GM23248 (cell line): ENCODE data around the gene ATRAID. TPM values are rescaled to one million over a fixed set of nuclear protein-coding genes. Genes with fewer than 3 reads are reported as not detected.

Experiments used
- DNase-seq: peaks from one replicate; pipeline ENCODE4 v3.0.0-alpha.2; 2015
- H2AFZ ChIP-seq: fragments of 200-600 bp; sonication (generic); 2 replicates; pipeline ENCODE4 v1.6.1; 2016; ENCODE audit warnings: antibody characterized with exemption
- H3F3A ChIP-seq: fragments of 200-600 bp; sonication (generic); 2 replicates; pipeline ENCODE4 v1.6.1; 2016; ENCODE audit warnings: mild to moderate bottlenecking, antibody characterized with exemption, mixed run types; ENCODE audit not compliant: insufficient read depth
- H3K27ac ChIP-seq: fragments of 200-600 bp; sonication (generic); 2 replicates; pipeline ENCODE4 v1.5.1; 2016; ENCODE audit warnings: mild to moderate bottlenecking
- H3K27me3 ChIP-seq: fragments of 200-600 bp; sonication (generic); replicated peaks from 2 replicates; pipeline ENCODE4 v1.6.1; 2016; ENCODE audit warnings: mild to moderate bottlenecking; ENCODE audit not compliant: insufficient read depth
- H3K36me3 ChIP-seq: fragments of 200-600 bp; sonication (generic); 2 replicates; pipeline ENCODE4 v1.6.1; 2016; ENCODE audit warnings: low read depth, mild to moderate bottlenecking
- H3K4me1 ChIP-seq: fragments of 200-600 bp; sonication (generic); 2 replicates; pipeline ENCODE4 v1.6.1; 2016; ENCODE audit warnings: mild to moderate bottlenecking; ENCODE audit not compliant: insufficient read depth
- H3K4me2 ChIP-seq: fragments of 200-600 bp; sonication (generic); one replicate; pipeline ENCODE4 v1.6.1; 2016; ENCODE audit warnings: mild to moderate bottlenecking; ENCODE audit not compliant: unreplicated experiment
- H3K4me3 ChIP-seq: fragments of 200-600 bp; sonication (generic); 2 replicates; pipeline ENCODE4 v1.5.1; 2016; ENCODE audit warnings: mild to moderate bottlenecking
- H3K79me2 ChIP-seq: fragments of 200-600 bp; sonication (generic); 2 replicates; pipeline ENCODE4 v1.6.1; 2016; ENCODE audit warnings: mild to moderate bottlenecking; ENCODE audit not compliant: insufficient read depth
- H3K9ac ChIP-seq: fragments of 200-600 bp; sonication (generic); 2 replicates; pipeline ENCODE4 v1.6.1; 2016; ENCODE audit warnings: mild to moderate bottlenecking
- H3K9me2 ChIP-seq: fragments of 200-600 bp; sonication (generic); 2 replicates; pipeline ENCODE4 v1.6.1; 2016; ENCODE audit warnings: mixed run types, mild to moderate bottlenecking, moderate library complexity; ENCODE audit not compliant: insufficient read depth
- H3K9me3 ChIP-seq: fragments of 200-600 bp; sonication (generic); one replicate; pipeline ENCODE4 v1.6.1; 2017; ENCODE audit warnings: low read depth
- H4K20me1 ChIP-seq: fragments of 200-600 bp; sonication (generic); 2 replicates; pipeline ENCODE4 v1.6.0; 2016; ENCODE audit not compliant: insufficient read depth
- EZH2 ChIP-seq: fragments of 200-600 bp; sonication (generic); IDR thresholded peaks from 2 replicates; pipeline ENCODE4 v1.6.1; 2018; ENCODE audit warnings: antibody characterized with exemption, mild to moderate bottlenecking; ENCODE audit not compliant: insufficient read depth, poor library complexity, severe bottlenecking
- EZH2phosphoT487 ChIP-seq: fragments of 200-600 bp; sonication (generic); IDR thresholded peaks from 2 replicates; pipeline ENCODE4 v1.6.1; 2018; ENCODE audit warnings: antibody characterized with exemption, moderate library complexity, mild to moderate bottlenecking, low read depth; ENCODE audit not compliant: insufficient read depth
- WGBS, 2 experiments: methylation state at CpG; one replicate each; pipeline ENCODE4 v1.1.6; 2015 to 2017; ENCODE audit warnings: low lambda C conversion rate in 2 of 2, low coverage in 1 of 2; ENCODE audit errors: missing lambda C conversion rate in 2 of 2; 5-methylcytosine and 5-hydroxymethylcytosine counted together
- in situ Hi-C: fragments of 300-500 bp; cut with MboI; formaldehyde crosslinking; loops from 2 replicates; pipeline ENCODE4 v1.15.0; 2020
- polyA plus RNA-seq: library from polyadenylated mRNA; unstranded; fragments of >200 nt; fragmentation: Nextera tagmentation; extraction: Ambion mirVana; gene quantifications from 2 replicates; pipeline ENCODE4 v1.2.1, GENCODE V29; 2016
- total RNA-seq: library from RNA; depleted of rRNA; stranded (reverse); fragments of >200 nt; shearing (Covaris generic); gene quantifications from 2 replicates; pipeline ENCODE4 v1.2.3, GENCODE V29; 2014

ATRAID gene
- total and polyA plus RNA-seq, 2 experiments from 2014 or later = 214 to 304 TPM

GRCh38 chr2:27237341-27237945 lies 25.6 kb downstream of the ATRAID start:
- H3K9me3 ChIP-seq = no peaks in the 10 kb centered on the region
- H3K4me1 ChIP-seq = no peaks in the 10 kb centered on the region
- no peak for DNase-seq
- WGBS, 2 experiments = 97% methylated on average over 15 of the region's 15 CpGs
- H3K9ac ChIP-seq = no peak overlapping the region
- H3K27me3 ChIP-seq = no peaks in the 10 kb centered on the region
- no peaks in the 10 kb centered on the region for H4K20me1 ChIP-seq
- no peaks in the 10 kb centered on the region for H3K9me2 ChIP-seq
- no peak overlapping the region for H3K27ac ChIP-seq
- H3F3A ChIP-seq = no peaks in the 10 kb centered on the region
- H3K4me3 ChIP-seq = no peak overlapping the region
- H3K79me2 ChIP-seq = no peaks in the 10 kb centered on the region
- H2AFZ ChIP-seq = no peak overlapping the region
- in situ Hi-C loops = no loop called here
- TF ChIP-seq EZH2 (no peak), EZH2phosphoT487 (no peak)
- peaks cover 21% of the 10 kb centered on the region; the same call in 1 of the 2 replicates for H3K36me3 ChIP-seq
- no peak overlapping the region for H3K4me2 ChIP-seq

- Histone ChIP-seq H3K4me1 (no peaks in the 10 kb centered on the region), H2AFZ (no peak overlapping the region), H3K4me3 (no peak overlapping the region), H3K27ac (no peak overlapping the region), H3K27me3 (no peaks in the 10 kb centered on the region), H3K9me3 (no peaks in the 10 kb centered on the region), H3K79me2 (no peaks in the 10 kb centered on the region), H3K4me2 (no peak overlapping the region), H4K20me1 (no peaks in the 10 kb centered on the region), H3K9me2 (no peaks in the 10 kb centered on the region), H3F3A (no peaks in the 10 kb centered on the region), H3K9ac (no peak overlapping the region), H3K36me3 (peaks cover 13% of the 10 kb centered on the region; the same call in 1 of the 2 replicates)
- 99 to 100% methylated on average over 5 to 8 of the region's 8 CpGs for WGBS, 2 experiments
- in situ Hi-C loops = no loop called here
- no peak for DNase-seq
- TF ChIP-seq EZH2phosphoT487 (no peak), EZH2 (no peak)
Observed at GRCh38 chr2:27238976-27239375, 27.1 kb downstream of the ATRAID start.

- H2AFZ ChIP-seq = no peak overlapping the region
- H3F3A ChIP-seq = peaks cover under 1% of the 10 kb centered on the region; the same call in 1 of the 2 replicates
- no peak overlapping the region for H3K4me3 ChIP-seq
- H3K4me1 ChIP-seq = no peaks in the 10 kb centered on the region
- no peaks in the 10 kb centered on the region for H3K27me3 ChIP-seq
- DNase-seq = no peak
- TF ChIP-seq EZH2 = no peak
- no peak for TF ChIP-seq EZH2phosphoT487
- no peak overlapping the region for H3K4me2 ChIP-seq
- H3K9ac ChIP-seq = no peak overlapping the region
- no peaks in the 10 kb centered on the region for H3K9me3 ChIP-seq
- no peak overlapping the region for H3K27ac ChIP-seq
- H4K20me1 ChIP-seq = no peaks in the 10 kb centered on the region
- no peaks in the 10 kb centered on the region for H3K79me2 ChIP-seq
- WGBS, 2 experiments = 87 to 94% methylated on average over 9 of the region's 9 CpGs
- in situ Hi-C loops = no loop called here
- peaks cover 6% of the 10 kb centered on the region; the same call in 1 of the 2 replicates for H3K36me3 ChIP-seq
- no peaks in the 10 kb centered on the region for H3K9me2 ChIP-seq
Observed at GRCh38 chr2:27240406-27240805, 28.6 kb downstream of the ATRAID start.

- Histone ChIP-seq H3K4me1 (no peaks in the 10 kb centered on the region), H3K4me3 (no peak overlapping the region), H3K79me2 (no peaks in the 10 kb centered on the region), H3K9me2 (no peaks in the 10 kb centered on the region), H3K9me3 (no peaks in the 10 kb centered on the region), H3K27ac (no peak overlapping the region), H3K4me2 (no peak overlapping the region), H3F3A (peaks cover 4% of the 10 kb centered on the region; the same call in 1 of the 2 replicates), H3K27me3 (no peaks in the 10 kb centered on the region), H2AFZ (no peak overlapping the region), H4K20me1 (no peaks in the 10 kb centered on the region), H3K9ac (no peak overlapping the region), H3K36me3 (peaks cover 6% of the 10 kb centered on the region; the same call in 1 of the 2 replicates)
- in situ Hi-C loops = no loop called here
- TF ChIP-seq EZH2phosphoT487 (no peak), EZH2 (no peak)
- 93 to 96% methylated on average over 22 to 24 of the region's 24 CpGs for WGBS, 2 experiments
- no peak for DNase-seq
Observed at GRCh38 chr2:27241761-27242613, 30.1 kb downstream of the ATRAID start.
